Measurements from ENCODE around the gene CYP4F12. TPM values are rescaled to one million over a fixed set of nuclear protein-coding genes. Genes with fewer than 3 reads are reported as not detected.

Gene CYP4F12, protein sequence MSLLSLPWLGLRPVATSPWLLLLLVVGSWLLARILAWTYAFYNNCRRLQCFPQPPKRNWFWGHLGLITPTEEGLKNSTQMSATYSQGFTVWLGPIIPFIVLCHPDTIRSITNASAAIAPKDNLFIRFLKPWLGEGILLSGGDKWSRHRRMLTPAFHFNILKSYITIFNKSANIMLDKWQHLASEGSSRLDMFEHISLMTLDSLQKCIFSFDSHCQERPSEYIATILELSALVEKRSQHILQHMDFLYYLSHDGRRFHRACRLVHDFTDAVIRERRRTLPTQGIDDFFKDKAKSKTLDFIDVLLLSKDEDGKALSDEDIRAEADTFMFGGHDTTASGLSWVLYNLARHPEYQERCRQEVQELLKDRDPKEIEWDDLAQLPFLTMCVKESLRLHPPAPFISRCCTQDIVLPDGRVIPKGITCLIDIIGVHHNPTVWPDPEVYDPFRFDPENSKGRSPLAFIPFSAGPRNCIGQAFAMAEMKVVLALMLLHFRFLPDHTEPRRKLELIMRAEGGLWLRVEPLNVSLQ
- total RNA-seq (2014; rRNA removed; shearing (Covaris generic)), result not detected in 2 replicates
- 0.86 TPM in 1 of 2 replicates, not detected in the other for polyA plus RNA-seq (2014; cell fraction: nucleus; rRNA removed)

DNA sequence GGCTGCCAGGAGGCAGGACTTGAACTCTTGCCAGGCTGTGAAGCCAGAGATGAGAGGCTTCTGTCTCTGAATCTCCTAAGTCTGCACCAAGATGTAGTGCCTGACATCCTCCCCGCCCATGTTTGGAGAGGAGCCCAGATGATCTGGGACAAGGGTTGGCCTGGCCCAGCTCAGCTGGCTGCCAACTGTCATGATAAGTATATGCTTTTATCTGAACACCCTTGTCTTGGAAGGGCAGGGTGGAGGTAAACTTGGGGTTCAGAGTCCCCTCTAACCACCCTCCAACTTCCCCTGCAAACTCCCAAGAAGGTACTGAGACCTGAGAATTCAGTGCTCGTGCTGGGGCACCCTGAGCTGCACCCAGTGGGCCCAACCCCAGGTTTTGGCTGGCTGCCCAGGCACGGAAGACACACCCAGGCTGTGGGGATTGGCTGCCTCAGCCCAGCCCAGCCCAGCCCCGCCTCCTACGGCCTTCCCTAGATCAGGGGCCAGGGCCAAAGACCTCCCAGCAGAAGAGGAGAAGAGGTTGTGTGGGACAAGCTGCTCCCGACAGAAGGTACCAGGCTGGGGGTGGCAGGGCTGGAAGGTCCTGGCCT lies at the start of gene CYP4F12:
Gene CYP4F12 (plus strand): TSS at position 508 of the 596 bp plus-strand sequence. CDS start 443 bp downstream, outside the sequence.
- DNase-seq (ENCODE audit: extremely low read depth, low read depth), result no peak

DNA sequence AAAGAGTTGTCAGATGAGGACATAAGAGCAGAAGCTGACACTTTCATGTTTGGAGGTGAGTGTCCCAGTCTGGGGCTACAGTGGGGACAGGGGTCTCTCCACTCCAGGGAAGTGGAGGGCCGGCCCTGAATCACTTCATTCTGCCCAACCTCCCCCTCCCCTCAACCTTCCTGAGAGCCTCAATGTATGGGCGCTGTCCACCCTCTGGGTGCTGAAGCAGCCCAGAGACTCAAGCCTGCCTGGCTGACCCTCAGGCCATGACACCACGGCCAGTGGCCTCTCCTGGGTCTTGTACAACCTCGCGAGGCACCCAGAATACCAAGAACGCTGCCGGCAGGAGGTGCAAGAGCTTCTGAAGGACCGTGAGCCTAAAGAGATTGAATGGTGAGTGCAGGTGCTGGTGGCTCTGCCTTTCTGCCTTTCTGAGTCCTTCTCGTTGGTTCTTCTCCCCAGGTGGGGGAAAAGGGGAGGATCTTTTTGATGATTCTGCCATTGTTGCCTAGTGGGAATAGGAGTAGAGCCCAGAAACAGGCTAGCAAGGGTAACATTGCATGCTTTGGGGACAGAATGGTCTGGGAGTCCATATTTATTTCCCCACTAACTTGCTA lies 49.1 kb upstream of the CYP4F12 start:
- peak; percentile 14 for DNase-seq (ENCODE audit: extremely low read depth, low read depth)

DNA sequence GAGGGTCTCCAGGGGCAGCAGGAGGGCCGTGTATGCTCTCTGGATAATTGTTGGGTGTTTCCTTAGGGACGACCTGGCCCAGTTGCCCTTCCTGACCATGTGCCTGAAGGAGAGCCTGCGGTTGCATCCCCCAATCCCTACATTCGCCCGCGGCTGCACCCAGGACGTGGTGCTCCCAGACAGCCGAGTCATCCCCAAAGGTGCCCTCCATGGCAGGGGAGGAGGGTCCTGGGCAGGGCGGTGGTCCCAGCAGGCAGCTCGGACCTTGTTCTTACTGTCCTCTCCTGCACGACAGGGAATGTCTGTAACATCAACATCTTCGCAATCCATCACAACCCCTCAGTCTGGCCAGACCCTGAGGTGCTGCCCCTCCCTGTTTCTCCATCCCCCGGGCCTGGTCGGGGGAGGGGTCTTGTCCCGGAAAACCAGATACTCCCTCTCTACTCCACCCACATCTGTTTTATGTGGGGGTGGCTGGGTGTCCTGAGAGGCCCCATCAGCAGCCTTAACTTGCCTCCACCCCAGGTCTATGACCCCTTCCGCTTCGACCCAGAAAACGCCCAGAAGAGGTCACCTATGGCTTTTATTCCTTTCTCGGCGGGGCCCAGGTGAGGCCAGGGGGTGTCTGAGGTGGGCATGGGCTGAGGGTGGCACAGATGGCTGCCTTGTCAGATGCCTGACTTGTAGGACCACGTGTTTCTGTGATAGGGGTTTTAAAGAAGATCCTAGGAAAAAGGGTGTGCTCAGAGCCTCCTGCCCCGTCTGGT lies 44.5 kb upstream of the CYP4F12 start:
- DNase-seq (ENCODE audit: extremely low read depth, low read depth), result no peak

DNA sequence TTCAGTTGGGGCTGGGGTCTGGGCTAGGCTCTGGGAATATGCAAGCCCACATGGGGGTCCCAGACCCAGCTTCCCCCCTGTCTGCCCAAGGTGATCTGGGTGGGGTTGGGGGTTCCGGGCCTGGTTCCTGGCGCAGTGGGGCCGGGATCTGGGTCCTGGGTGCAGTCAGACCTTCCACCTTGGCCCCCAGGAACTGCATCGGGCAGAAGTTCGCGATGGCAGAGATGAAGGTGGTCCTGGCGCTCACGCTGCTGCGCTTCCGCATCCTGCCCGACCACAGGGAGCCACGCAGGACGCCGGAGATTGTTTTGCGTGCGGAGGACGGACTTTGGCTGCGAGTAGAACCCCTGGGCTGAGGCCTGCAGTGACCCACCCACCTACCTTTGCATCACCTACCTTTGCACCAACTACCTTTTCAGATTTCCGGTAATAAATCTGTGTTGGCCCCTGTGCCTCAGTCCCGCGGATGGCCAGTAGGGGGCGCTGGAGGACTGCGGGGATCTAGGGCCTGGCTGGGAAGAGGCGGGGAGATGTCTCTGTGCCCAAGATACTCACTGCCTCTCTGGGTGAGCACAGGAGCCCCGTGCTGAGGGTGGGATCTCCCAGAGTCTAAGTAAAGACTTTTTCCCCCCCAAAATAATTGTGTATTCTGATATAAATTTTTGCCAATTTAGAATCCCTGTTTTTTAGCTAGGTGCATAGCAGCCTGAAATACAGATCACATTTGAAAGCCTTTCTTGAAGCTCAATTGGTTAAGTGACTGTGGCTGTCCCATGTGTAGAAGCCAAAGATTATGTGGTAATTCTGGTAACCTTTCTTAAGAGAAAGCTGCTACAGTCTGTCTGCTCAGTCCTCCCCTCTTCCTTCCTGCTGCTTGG lies 43.6 kb upstream of the CYP4F12 start:
- DNase-seq (ENCODE audit: extremely low read depth, low read depth), result peak; percentile 60

DNA sequence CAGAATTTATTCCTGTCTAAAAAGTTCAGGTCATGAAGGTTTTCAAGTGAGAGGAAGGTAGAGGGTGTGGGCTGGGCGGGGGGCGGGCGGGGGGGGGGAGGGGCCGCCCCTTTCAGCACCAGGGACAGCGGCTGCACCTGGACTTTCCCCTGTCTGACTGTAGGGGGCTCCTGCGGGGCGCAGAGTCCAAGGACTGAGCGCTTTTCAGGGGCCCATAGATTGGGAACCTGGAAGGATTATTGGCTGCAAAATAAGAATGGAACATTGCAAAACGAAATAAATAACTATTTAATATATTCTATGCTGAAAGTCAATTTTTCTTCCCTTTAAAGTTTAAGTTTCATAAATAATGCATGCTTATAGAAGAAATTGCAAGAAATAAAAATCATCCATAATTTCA lies 41.1 kb upstream of the CYP4F12 start:
- DNase-seq (ENCODE audit: extremely low read depth, low read depth), result peak; percentile 15

DNA sequence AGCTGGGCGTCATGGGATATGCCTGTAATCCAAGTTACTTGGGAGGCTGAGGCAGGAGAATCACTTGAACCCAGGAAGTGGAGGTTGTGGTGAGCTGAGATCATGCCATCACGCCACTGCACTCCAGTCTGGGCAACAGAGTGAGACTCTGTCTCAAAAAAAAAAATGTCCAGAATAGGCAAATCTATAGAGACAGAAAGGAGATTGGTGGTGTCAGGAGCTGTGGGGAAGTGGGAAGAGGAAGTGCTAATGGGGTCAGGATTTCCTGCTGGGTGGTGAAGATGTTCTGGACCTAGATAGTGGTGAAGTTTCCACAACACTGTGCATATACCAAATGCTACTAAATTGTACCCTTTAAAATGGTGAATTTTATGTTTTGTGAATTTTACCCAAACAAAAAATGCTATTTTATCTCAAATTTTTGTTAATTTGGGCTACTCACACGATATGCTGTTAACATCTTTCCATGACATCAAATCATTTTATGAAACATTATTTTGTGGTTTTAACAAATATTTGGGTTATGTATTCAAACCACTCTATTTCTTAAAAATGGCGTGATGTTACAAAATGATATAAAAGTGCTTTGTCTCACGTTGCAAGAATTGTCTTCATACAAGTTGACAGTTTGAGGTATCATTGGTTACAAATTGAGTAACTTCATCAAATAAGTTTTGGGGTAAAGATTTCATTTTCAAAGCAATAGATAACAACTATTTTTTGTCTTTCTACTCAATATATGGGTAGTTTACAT lies 39.6 kb upstream of the CYP4F12 start:
- DNase-seq (ENCODE audit: extremely low read depth, low read depth), result no peak

DNA sequence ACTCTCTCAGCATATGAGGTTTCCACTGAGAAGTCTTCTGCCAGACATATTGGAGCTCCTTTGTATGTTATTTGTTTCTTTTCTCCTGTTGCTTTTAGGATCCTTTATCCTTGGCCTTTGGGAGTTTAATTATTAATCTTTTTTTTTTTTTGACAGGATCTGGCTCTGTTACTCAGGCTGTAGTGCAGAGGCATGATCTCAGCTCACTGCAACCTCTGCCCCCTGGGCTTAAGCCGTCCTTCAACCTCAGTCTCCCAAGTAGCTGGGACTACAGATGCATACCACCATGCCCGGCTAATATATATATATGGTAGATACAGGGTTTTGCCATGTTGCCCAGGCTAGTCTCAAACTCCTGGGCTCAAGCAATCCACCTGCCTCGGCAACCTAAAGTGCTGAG lies 38.8 kb upstream of the CYP4F12 start:
- DNase-seq (ENCODE audit: extremely low read depth, low read depth), result no peak

DNA sequence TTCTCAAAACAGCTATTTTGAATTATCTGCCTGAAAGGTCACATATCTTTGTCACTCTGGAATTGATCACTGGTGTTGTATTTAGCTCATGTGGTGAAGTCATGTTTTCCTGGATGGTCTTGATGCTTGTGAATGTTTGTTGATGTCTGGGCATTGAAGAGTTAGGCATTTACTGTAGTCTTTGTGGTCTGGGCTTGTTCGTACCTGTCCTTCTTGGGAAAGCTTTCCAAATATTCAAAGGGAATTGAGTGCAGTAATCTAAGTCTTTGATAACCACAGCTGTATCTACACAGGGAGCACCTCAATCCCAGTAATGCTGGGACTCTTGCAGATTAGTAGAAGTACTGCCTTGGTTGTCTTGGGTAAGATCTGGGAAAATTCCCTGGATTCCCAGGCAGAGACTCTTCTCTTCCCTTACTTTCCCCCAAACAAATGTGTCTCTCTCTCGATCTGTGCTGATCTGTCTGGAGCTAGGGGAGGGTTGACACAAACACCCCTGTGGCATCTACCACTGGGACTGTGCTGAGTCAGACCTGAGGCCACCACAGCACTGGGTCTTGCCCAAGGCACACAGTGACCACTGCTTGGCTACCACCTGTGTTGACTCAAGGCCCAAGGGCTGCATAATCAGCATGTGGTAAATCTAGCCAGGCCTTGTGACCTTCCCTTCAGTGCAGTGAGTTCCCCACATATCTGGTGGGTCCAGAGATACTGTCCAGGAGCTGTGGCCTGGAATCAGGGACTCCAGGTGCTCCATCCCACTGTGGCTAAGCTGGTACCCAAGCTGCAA lies 37.7 kb upstream of the CYP4F12 start:
- DNase-seq (ENCODE audit: extremely low read depth, low read depth), result no peak

DNA sequence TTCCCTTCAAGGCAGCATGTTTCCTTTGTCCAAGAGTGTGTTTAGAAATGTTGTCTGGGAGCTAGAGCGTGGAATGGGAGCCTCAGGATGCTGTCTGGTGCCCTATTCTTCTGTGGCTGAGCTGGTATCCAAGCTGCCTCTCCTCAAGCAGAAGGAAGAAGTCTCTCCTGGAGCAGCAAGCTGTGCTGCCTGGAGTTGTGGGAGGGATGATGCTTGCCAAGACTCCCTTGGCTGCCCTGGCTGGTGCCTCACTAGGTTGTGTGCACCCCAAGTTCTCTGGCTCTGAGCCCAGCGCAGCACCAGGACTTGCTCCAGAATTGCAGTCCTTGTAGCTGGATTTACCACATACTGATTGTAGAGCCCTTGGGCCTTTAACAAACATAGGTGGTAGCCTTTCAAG lies 36.9 kb upstream of the CYP4F12 start:
- DNase-seq (ENCODE audit: extremely low read depth, low read depth), result no peak

DNA sequence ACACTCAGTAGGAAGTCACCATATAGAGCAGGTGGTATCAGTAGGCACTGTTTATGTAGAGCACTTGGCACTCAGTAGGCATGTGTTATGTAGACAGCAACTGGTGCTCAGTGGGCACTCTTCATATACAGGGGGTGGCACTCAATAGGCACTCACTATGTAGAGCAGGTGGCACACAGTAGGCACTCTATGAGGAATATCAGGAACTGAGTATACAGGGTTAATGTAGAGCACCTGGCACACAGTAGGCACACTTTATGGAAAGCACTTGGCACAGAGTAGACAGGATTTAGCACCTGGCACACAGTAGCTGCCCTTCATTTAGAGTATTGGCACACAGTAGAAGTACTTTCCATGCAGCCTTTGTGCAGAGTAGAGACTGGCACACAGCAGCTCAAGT lies 33.3 kb upstream of the CYP4F12 start:
- DNase-seq (ENCODE audit: extremely low read depth, low read depth), result no peak

DNA sequence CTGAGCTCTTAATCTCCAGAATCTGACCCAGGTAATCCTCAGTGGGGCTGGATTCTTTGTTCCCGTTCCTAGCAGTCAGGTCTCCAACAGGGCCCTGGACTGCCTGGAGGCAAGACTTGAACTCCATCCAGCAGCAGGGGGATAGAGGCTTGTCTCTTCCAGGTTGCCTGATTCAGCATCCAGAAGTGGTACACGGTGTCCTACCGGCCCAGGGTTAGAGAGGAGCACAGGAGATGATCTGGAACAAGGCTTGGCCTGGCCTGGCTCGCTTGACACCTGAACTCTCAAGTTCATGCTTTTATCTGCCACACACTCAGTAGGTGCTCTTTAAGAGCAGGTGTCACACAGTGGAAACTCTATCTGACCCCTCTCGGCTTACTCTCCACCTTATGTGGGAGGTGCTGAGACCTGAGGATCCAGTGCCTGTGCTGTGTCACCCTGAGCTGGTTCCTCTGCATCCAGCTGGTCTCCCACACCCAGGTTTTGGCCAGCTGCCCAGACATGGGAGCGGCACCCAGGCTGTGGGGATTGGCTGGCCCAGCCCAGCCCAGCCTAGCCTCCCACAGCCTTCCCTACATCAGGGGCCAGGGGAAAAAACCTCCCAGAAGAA lies 32.5 kb upstream of the CYP4F12 start, which contains the start of gene CYP4F3:
Gene CYP4F3 (plus strand): TSS at position 604 of the 610 bp plus-strand sequence. CDS start 519 bp downstream, outside the sequence.
- peak; percentile 82 for DNase-seq (ENCODE audit: extremely low read depth, low read depth)

DNA sequence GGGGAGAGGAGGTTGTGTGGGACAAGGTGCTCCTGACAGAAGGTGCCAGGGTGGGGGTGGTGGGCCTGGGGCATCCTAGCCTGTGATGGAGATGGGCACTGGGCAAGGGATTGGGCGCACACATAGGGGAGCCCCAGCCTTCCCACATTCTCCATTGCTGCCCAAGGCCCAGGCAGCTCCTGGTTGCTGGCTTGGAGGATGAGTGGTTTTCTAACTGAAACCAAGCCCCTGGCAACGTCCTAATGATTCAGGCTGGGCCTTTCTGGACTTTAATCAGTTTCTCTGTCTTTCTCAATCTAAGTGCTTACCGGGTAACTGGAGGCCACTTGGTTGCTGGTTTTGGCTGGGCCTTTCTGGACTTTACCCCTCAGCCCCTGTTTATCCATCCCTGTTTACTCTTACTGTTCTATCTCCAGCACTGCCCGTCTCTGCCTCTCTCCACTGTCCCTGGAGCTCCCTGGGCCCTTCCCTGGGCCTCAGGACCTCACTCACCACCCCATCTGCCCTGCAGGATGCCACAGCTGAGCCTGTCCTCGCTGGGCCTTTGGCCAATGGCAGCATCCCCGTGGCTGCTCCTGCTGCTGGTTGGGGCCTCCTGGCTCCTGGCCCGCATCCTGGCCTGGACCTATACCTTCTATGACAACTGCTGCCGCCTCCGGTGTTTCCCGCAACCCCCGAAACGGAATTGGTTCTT lies 31.8 kb upstream of the CYP4F12 start:
- DNase-seq (ENCODE audit: extremely low read depth, low read depth), result no peak

DNA sequence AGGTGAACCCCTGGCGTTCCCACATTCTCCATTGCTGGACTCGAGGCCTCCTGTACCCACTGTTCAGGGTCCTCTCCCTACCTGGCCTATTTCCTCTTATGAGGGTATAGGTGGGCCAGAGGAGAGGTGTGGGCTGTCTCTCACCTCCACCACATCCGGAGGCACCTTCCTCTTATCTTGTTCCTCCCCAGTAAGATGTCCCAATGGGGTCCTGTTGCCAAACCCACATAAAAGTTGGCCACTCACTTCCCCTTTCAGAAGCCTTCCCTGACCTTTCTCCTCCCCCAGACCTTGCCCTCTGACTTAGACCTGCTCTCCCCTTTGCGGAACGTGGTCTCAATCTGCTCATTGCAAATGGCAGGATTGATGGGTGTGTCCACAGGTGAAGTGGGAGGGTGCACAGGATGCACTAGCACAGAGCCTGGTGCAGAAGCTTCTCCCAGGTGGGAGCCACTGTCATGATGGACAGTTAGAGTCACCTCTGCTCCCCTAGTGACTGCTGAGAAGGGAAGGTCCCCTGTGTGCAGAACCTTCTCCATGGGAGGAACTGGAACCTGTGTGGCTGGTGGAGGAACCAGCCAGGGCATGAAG lies 30.9 kb upstream of the CYP4F12 start:
- DNase-seq (ENCODE audit: extremely low read depth, low read depth), result no peak

DNA sequence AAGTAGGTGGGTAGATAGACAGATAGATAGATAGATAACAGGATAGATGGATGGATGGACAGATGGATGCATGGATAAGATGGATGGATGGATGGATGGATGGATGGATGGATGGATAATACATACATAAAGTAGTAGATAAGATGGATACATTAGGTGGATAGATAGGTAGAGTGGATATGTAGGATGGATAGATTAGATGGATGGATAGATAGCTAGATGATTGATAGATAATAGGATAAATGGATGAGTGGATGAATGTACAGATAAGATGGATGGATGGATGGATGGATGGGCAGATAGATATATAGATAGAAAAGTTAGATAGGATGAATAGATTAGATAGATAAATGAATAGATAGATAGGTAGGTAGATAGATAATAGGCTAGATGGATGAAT lies 30.1 kb upstream of the CYP4F12 start:
- no peak for DNase-seq (ENCODE audit: extremely low read depth, low read depth)

DNA sequence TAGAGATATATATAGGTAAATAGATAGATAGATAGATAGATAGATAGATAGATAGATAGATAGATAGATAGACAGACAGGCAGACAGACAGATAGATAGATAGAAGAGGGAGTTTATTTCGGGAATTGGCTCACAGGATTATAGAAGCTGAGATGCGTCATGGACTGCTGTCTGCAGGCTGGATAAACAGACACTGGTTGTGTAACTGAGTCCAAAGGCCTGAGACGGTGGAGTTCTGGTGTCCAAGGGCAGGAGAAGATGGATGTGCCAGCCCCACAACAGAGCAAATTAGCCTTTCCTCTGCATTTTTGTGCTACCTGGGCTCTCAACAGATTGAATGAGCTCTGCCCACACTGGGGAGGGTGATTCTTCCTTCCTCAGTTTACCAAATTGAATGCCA lies 29.5 kb upstream of the CYP4F12 start:
- DNase-seq (ENCODE audit: extremely low read depth, low read depth), result no peak

DNA sequence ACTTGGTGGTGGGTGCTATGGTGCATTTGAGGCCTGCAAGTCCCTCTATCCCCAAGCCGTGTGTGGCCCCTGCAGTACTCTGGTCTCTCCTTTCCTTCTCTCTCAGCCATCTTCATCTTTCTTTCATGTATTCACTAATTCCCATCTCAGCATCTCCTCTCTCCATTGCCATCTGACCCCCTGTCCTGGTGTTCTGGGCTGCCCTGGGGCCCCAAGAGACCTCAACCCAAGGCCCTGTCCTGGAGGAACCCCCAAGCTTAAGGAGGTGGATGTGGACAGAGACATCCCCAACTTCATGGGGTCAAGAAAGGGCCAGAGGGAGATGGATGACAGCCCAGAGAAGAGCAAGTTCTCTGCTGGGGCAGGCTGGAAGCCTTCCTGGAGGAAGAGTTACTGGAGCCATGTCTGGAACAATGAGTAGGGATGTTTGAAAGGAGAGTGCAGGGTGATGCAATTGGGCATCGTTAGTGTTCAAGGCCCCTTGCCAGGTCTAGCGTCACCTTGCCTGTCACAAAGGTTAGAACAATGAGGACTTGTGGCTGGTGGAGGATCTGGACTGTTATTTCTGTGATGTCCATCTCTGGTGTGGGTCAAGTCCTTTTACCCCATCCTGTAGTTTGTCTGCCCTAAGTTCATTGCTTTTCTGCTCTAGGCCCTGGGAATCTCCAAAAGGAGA lies 28.7 kb upstream of the CYP4F12 start:
- no peak for DNase-seq (ENCODE audit: extremely low read depth, low read depth)

Measured in NCI-H460 (cell line).